Liver (tissue), 9 donors: Measurements from ENCODE around the gene ARHGEF3. TPM values are rescaled to one million over a fixed set of nuclear protein-coding genes. Genes with fewer than 3 reads are reported as not detected.

Experiments
- DNase-seq: peaks from one replicate; pipeline ENCODE4 v3.0.0-alpha.2; 2017; ENCODE audit warnings: low spot score
- H3K27ac ChIP-seq, 2 donors: one replicate each; pipeline ENCODE4 v1.7.0; 2013; ENCODE audit warnings: inconsistent platforms in 2 of 2, low read length in 2 of 2, control low read depth in 1 of 2, low read depth in 1 of 2, mild to moderate bottlenecking in 1 of 2
- H3K27me3 ChIP-seq, 4 donors: one replicate each; pipeline versions ENCODE4 v1.6.1 to v1.7.0; 2013; ENCODE audit warnings: low read length in 3 of 4, inconsistent platforms in 1 of 4, mild to moderate bottlenecking in 1 of 4, moderate library complexity in 1 of 4; ENCODE audit not compliant: control insufficient read depth in 4 of 4, insufficient read depth in 4 of 4
- H3K36me3 ChIP-seq, 4 donors: one replicate each; pipeline versions ENCODE4 v1.6.1 to v1.7.0; 2013; ENCODE audit warnings: low read length in 3 of 4, mild to moderate bottlenecking in 3 of 4, low read depth in 1 of 4, moderate library complexity in 1 of 4; ENCODE audit not compliant: control insufficient read depth in 4 of 4, insufficient read depth in 3 of 4
- H3K4me1 ChIP-seq, 4 donors: one replicate each; pipeline versions ENCODE4 v1.6.1 to v1.7.0; 2013; ENCODE audit warnings: low read length in 3 of 4, mild to moderate bottlenecking in 3 of 4, moderate library complexity in 1 of 4; ENCODE audit not compliant: control insufficient read depth in 4 of 4, insufficient read depth in 4 of 4
- H3K4me3 ChIP-seq, 3 donors: one replicate each; pipeline versions ENCODE4 v1.6.1 to v1.7.0; 2013; ENCODE audit warnings: low read length in 3 of 3, control low read depth in 1 of 3, low read depth in 1 of 3, mild to moderate bottlenecking in 1 of 3
- H3K9ac ChIP-seq, 2 donors: one replicate each; pipeline ENCODE4 v1.7.0; 2013; ENCODE audit warnings: low read length in 2 of 2, mild to moderate bottlenecking in 2 of 2, moderate library complexity in 2 of 2, control low read depth in 1 of 2, low read depth in 1 of 2
- H3K9me3 ChIP-seq, 4 donors: one replicate each; pipeline versions ENCODE4 v1.6.1 to v1.7.0; 2013; ENCODE audit warnings: low read length in 3 of 4; ENCODE audit not compliant: control insufficient read depth in 4 of 4
- EGR1 ChIP-seq, 2 donors: IDR thresholded peaks; 2 replicates each; pipeline ENCODE4 v1.6.1; 2016 to 2018; ENCODE audit warnings: antibody characterized with exemption in 2 of 2, low read depth in 2 of 2
- FOXA1 ChIP-seq: IDR thresholded peaks from 2 replicates; pipeline ENCODE4 v1.6.1; 2016; ENCODE audit warnings: antibody characterized with exemption
- FOXA2 ChIP-seq: IDR thresholded peaks from 2 replicates; pipeline ENCODE4 v1.6.1; 2016; ENCODE audit warnings: antibody characterized with exemption
- GABPA ChIP-seq, 2 donors: IDR thresholded peaks in 1 of 2; conservative IDR thresholded peaks in 1 of 2; 2 replicates each; pipeline ENCODE4 v1.6.1; 2016; ENCODE audit warnings: antibody characterized with exemption in 2 of 2, mild to moderate bottlenecking in 1 of 2, moderate library complexity in 1 of 2
- HNF4A ChIP-seq, 2 donors: conservative IDR thresholded peaks; 2 replicates each; pipeline ENCODE4 v1.6.1; 2016; ENCODE audit warnings: antibody characterized with exemption in 2 of 2, mild to moderate bottlenecking in 2 of 2
- HNF4G ChIP-seq: IDR thresholded peaks from 2 replicates; pipeline ENCODE4 v1.6.1; 2016; ENCODE audit warnings: antibody characterized with exemption
- JUND ChIP-seq, 2 donors: IDR thresholded peaks; 2 replicates each; pipeline ENCODE4 v1.6.1; 2016; ENCODE audit warnings: antibody characterized with exemption in 2 of 2
- NR2F2 ChIP-seq: IDR thresholded peaks from 2 replicates; pipeline ENCODE4 v1.6.1; 2016; ENCODE audit warnings: antibody characterized with exemption
- RAD21 ChIP-seq, 2 donors: IDR thresholded peaks; 2 replicates each; pipeline ENCODE4 v1.6.1; 2016; ENCODE audit warnings: antibody characterized with exemption in 2 of 2, mild to moderate bottlenecking in 2 of 2
- RXRA ChIP-seq, 2 donors: IDR thresholded peaks; 2 replicates each; pipeline ENCODE4 v1.6.1; 2017 to 2018; ENCODE audit warnings: antibody characterized with exemption in 2 of 2, mild to moderate bottlenecking in 1 of 2
- SP1 ChIP-seq: IDR thresholded peaks from 2 replicates; pipeline ENCODE4 v1.6.1; 2018; ENCODE audit warnings: antibody characterized with exemption, mild to moderate bottlenecking
- TAF1 ChIP-seq: conservative IDR thresholded peaks from 2 replicates; pipeline ENCODE4 v1.6.1; 2016; ENCODE audit warnings: antibody characterized with exemption, mild to moderate bottlenecking
- YY1 ChIP-seq: IDR thresholded peaks from 2 replicates; pipeline ENCODE4 v1.6.1; 2016; ENCODE audit warnings: antibody characterized with exemption, mild to moderate bottlenecking
- WGBS: extraction: QIAGEN DNeasy Blood & Tissue Kit; methylation state at CpG from one replicate; pipeline ENCODE4 v1.1.7; 2013; 5-methylcytosine and 5-hydroxymethylcytosine counted together
- polyA plus RNA-seq, 2 donors: library from polyadenylated mRNA; stranded (reverse) in 1 of 2; unstranded in 1 of 2; fragments of 200-250 nt in 1 of 2; fragments of >200 nt in 1 of 2; fragmentation: Nextera tagmentation in 1 of 2; extraction: Ambion mirVana in 1 of 2; gene quantifications; one replicate each; pipeline versions ENCODE4 v1.2.1 to v1.2.3, GENCODE V29; 2013 to 2015
- total RNA-seq, 2 donors: library from RNA; depleted of rRNA; stranded (reverse); fragments of >200 nt; gene quantifications; one replicate each; pipeline ENCODE4 v1.2.3, GENCODE V29; 2014
- TF ChIP-seq, protein P1 (sequence below): IDR thresholded peaks from 2 replicates; pipeline ENCODE4 v1.6.1; 2016; ENCODE audit warnings: antibody characterized with exemption
- TF ChIP-seq, protein P2 (sequence below): IDR thresholded peaks from 2 replicates; pipeline ENCODE4 v1.6.1; 2016; ENCODE audit warnings: antibody characterized with exemption
- TF ChIP-seq, protein P3 (sequence below): IDR thresholded peaks from 2 replicates; pipeline ENCODE4 v1.6.1; 2016; ENCODE audit warnings: antibody characterized with exemption, mild to moderate bottlenecking
- TF ChIP-seq, protein P4 (sequence below): fragments of 150-350 bp; IDR thresholded peaks from 2 replicates; pipeline ENCODE4 v1.5.1; 2017; ENCODE audit warnings: improper control_type of control experiment, low read depth, low read length; ENCODE audit not compliant: missing input control
- TF ChIP-seq, protein P5 (sequence below): IDR thresholded peaks from 2 replicates; pipeline ENCODE4 v1.6.1; 2016; ENCODE audit warnings: antibody characterized with exemption
- donor health status: healthy.
- donor health status: healthy.
- donor health status: healthy.
- donor health status: healthy.
- donor health status: healthy.

The ARHGEF3 gene
- total and polyA plus RNA-seq, 4 donors = 1.6 to 7.9 (median 2.0) TPM

DNA sequence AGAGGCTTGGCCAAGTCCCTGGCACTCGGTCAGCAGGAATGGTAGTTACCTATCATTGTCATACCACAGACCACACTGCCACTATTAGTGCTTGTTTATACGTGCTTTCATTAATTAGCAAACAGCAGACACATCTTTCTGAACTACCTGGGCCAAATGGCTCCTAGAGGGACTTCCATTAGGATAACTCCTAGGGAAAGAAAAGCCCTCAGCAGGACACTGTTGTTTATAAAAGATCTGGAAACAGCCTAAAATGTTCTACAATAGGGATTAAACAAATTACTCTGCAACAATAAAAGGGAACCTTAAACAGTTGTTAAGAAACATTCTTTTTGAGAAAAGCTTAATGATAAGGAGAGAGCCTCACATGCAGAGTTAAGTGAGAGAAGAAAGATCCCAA, 38.5 kb downstream of the ARHGEF3 start:
- DNase-seq = no peak
- H3K36me3 ChIP-seq = no peaks in the 10 kb centered on the region
- TF ChIP-seq, protein P1, sequence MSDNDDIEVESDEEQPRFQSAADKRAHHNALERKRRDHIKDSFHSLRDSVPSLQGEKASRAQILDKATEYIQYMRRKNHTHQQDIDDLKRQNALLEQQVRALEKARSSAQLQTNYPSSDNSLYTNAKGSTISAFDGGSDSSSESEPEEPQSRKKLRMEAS = no peak
- TF ChIP-seq RAD21 (IDR thresholded peaks at IDR 0.05) = no peak
- no peak for TF ChIP-seq NR2F2
- TF ChIP-seq EGR1 (IDR thresholded peaks at IDR 0.05; ENCODE audit: low read depth in 2 of 2) = no peak
- TF ChIP-seq, protein P2, sequence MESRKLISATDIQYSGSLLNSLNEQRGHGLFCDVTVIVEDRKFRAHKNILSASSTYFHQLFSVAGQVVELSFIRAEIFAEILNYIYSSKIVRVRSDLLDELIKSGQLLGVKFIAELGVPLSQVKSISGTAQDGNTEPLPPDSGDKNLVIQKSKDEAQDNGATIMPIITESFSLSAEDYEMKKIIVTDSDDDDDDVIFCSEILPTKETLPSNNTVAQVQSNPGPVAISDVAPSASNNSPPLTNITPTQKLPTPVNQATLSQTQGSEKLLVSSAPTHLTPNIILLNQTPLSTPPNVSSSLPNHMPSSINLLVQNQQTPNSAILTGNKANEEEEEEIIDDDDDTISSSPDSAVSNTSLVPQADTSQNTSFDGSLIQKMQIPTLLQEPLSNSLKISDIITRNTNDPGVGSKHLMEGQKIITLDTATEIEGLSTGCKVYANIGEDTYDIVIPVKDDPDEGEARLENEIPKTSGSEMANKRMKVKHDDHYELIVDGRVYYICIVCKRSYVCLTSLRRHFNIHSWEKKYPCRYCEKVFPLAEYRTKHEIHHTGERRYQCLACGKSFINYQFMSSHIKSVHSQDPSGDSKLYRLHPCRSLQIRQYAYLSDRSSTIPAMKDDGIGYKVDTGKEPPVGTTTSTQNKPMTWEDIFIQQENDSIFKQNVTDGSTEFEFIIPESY = no peak
- TF ChIP-seq, protein P3, sequence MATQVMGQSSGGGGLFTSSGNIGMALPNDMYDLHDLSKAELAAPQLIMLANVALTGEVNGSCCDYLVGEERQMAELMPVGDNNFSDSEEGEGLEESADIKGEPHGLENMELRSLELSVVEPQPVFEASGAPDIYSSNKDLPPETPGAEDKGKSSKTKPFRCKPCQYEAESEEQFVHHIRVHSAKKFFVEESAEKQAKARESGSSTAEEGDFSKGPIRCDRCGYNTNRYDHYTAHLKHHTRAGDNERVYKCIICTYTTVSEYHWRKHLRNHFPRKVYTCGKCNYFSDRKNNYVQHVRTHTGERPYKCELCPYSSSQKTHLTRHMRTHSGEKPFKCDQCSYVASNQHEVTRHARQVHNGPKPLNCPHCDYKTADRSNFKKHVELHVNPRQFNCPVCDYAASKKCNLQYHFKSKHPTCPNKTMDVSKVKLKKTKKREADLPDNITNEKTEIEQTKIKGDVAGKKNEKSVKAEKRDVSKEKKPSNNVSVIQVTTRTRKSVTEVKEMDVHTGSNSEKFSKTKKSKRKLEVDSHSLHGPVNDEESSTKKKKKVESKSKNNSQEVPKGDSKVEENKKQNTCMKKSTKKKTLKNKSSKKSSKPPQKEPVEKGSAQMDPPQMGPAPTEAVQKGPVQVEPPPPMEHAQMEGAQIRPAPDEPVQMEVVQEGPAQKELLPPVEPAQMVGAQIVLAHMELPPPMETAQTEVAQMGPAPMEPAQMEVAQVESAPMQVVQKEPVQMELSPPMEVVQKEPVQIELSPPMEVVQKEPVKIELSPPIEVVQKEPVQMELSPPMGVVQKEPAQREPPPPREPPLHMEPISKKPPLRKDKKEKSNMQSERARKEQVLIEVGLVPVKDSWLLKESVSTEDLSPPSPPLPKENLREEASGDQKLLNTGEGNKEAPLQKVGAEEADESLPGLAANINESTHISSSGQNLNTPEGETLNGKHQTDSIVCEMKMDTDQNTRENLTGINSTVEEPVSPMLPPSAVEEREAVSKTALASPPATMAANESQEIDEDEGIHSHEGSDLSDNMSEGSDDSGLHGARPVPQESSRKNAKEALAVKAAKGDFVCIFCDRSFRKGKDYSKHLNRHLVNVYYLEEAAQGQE = no peak
- no peak for TF ChIP-seq RXRA (IDR thresholded peaks at IDR 0.05)
- TF ChIP-seq, protein P4, sequence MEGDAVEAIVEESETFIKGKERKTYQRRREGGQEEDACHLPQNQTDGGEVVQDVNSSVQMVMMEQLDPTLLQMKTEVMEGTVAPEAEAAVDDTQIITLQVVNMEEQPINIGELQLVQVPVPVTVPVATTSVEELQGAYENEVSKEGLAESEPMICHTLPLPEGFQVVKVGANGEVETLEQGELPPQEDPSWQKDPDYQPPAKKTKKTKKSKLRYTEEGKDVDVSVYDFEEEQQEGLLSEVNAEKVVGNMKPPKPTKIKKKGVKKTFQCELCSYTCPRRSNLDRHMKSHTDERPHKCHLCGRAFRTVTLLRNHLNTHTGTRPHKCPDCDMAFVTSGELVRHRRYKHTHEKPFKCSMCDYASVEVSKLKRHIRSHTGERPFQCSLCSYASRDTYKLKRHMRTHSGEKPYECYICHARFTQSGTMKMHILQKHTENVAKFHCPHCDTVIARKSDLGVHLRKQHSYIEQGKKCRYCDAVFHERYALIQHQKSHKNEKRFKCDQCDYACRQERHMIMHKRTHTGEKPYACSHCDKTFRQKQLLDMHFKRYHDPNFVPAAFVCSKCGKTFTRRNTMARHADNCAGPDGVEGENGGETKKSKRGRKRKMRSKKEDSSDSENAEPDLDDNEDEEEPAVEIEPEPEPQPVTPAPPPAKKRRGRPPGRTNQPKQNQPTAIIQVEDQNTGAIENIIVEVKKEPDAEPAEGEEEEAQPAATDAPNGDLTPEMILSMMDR = no peak
- TF ChIP-seq SP1 = no peak
- TF ChIP-seq JUND (IDR thresholded peaks at IDR 0.05) = no peak
- TF ChIP-seq, protein P5, sequence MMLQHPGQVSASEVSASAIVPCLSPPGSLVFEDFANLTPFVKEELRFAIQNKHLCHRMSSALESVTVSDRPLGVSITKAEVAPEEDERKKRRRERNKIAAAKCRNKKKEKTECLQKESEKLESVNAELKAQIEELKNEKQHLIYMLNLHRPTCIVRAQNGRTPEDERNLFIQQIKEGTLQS = no peak
- no peak for TF ChIP-seq TAF1
- H3K9ac ChIP-seq = no peak overlapping the region
- H3K4me1 ChIP-seq = peaks cover 0 to 2% (median under 1%) of the 10 kb centered on the region in 4 donors
- H3K4me3 ChIP-seq = no peak overlapping the region
- peaks cover 0 to 4% (median 0%) of the 10 kb centered on the region in 4 donors for H3K27me3 ChIP-seq
- H3K27ac ChIP-seq = no peak overlapping the region
- 86% methylated on average over 2 of the region's 2 CpGs for whole genome bisulfite sequencing
- H3K9me3 ChIP-seq = no peaks in the 10 kb centered on the region

DNA sequence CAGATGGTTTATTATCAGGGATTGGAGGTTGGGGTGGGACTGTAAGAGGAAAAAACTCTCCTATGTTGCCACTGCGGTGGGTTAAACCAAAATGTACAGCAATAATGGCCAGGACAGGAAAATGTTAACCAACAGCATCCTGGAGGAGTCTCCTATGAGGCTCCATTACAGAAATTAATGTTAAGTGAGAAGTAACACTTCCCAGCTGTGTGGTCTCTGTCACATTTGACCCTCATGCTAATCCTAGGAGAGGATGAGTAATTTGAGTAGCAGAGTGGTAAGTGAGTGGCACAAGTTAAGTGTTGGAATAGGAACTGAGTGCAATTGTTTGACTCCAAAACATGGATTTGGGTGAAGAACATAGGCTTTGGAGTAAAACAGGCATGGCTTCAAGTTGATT, 39.0 kb downstream of the ARHGEF3 start:
- DNase-seq = no peak
- Histone ChIP-seq H3K9me3 (no peaks in the 10 kb centered on the region), H3K4me1 (peaks cover 0 to 2% (median under 1%) of the 10 kb centered on the region in 4 donors), H3K36me3 (no peaks in the 10 kb centered on the region), H3K27ac (no peak overlapping the region), H3K9ac (no peak overlapping the region), H3K27me3 (peaks cover 0 to 4% (median 0%) of the 10 kb centered on the region in 4 donors), H3K4me3 (no peak overlapping the region)
- 92% methylated on average over 1 of the region's 1 CpG for WGBS
- TF ChIP-seq GABPA (IDR thresholded peaks at IDR 0.05 in 1 of 2, conservative IDR thresholded peaks at IDR 0.05 in 1 of 2) (no peak), SP1 (no peak), RXRA (IDR thresholded peaks at IDR 0.05) (no peak), JUND (IDR thresholded peaks at IDR 0.05) (no peak), HNF4G (no peak), YY1 (no peak), FOXA2 (no peak), EGR1 (IDR thresholded peaks at IDR 0.05; ENCODE audit: low read depth in 2 of 2) (no peak), NR2F2 (no peak), FOXA1 (no peak), HNF4A (conservative IDR thresholded peaks at IDR 0.05) (no peak), RAD21 (IDR thresholded peaks at IDR 0.05) (no peak), TAF1 (no peak)
- TF ChIP-seq, protein P2 = no peak
- TF ChIP-seq, protein P5 = no peak
- TF ChIP-seq, protein P4 = no peak
- TF ChIP-seq, protein P1 = no peak
